GM18873 (cell line): ENCODE results near the gene EFHC2.
"Not testable (repeated sequence)": the region's sequence is repeated elsewhere in the genome, so short reads cannot be mapped to it uniquely, and the experiment has no call there.

Source experiments
- ATAC-seq: cut with Tn5 transposase; IDR thresholded peaks from one replicate; pipeline ENCODE4 v1.9.1; 2021; ENCODE audit warnings: mild to moderate bottlenecking, moderate library complexity, moderate number of reproducible peaks; ENCODE audit not compliant: unreplicated experiment, low FRiP score

EFHC2 gene

DNA sequence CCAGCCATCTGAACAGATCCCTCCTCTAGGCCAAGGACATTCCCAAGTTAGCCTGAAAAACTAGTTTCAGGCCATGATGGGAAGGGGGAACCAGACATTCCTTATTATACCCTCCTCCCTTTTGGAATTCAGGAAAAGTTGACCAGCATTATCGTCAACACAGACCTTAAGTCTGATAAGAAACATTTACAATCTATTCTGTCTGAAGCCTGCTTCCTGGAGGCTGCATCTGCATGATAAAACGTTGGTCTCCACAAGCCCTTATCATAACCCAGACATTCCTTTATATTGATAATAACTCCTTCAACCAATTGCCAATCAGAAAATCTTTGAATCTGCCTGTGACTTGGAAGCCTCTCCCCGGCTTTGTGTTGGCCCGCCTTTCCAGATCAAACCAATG, 44.3 kb downstream of the EFHC2 start:
- no peak for ATAC-seq

DNA sequence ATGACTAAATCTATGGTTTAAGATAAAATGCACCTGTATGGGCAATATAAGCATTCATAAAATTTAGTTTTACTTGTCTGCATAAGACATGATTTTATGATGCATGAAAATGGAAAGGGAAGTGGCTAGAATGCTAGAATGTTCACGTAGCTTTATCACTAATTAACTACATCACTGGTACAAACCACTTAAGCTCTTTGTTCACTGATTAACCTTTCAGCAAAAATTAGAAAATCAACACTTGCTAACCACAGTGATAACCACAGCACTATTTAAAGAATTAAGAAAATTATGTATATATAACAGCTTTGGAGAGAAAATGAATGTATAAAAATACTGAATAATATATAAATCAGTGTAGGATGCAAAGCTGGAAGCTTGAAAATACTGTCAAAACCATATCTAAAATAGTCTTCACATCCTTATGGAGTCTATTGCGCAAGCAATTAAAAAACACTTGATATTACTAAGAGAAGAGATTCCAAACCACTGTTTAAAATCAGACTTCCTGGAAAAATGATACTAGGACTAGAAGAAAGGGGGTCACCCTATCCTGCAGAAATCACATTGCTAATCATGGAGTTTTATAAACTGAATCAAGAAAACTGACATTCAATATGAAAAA, 51.9 kb downstream of the EFHC2 start:
- peak; percentile 50 for ATAC-seq

DNA sequence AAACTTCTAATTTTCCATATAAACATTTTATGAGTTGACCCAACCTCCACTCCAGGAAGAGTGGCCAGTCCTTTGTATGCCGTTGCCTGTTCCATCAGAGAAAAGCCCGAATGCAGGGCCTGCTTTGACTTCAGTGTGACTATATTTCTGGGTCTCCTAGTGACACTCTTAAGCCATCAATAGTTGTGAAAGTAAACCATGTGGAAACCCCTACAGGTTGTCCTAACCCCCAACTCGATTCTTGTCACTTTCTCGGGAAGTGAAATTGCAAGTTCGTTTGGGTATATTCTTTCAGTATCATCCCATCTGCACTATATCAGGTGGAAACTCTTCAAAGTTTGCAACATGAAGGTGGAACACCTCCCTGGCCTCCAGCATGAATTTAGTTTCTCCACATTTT, 52.8 kb downstream of the EFHC2 start:
- no peak for ATAC-seq

DNA sequence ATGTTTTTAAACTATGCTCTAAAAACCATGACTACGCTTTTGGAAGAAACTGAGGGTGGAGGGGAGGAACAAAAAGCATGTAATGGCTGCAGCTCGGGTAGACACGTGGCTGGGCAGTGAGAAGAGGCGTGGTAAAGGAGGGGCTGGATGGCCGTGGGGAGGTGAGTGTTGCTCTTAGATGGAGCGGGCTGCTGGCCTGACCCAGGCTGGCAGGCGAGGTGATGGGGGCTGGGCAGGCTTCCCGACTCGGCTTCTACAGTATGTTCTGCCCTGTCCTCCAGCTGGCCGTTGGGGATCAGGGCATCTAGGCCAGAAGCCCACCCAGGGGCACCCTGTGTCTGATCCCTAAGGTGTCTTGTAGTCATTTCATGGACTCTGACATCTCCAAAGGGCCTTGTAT, 60.7 kb downstream of the EFHC2 start:
- no peak for ATAC-seq

DNA sequence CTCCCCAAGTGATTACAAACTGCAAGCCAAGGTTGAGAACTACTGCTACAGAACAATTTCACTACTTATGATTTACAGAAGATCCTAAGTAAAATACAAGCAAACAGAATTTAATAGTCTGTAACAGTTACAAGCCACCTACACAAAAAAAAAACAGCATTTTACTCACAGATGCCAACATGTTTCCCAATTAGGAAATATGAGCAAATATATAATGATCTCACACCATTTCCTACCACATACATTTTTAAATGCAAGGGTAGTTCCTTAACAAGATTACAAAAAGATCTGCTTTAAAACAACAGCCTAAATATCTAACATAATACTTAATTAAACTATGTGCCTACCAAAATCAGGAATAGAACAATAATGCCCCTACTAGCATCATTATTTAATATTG, 63.4 kb downstream of the EFHC2 start:
- ATAC-seq: no peak

DNA sequence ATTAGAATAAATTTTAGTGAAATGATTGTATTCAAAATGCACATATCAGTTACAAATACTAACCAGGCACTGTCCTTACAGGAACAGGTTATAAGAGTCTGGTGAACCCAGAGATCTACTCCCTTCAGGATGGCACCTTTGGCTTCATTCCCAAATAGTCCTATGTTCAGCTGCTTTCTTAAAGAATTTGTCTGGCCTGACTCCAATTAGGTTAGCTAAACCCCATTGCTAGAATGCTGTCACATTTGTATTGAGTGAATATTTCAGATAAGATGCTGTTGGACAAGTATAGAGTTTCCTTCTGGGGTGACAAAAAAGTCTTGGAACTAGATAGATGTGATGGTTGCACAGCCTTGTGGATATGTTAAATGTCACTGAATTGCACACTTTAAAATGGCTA, 69.4 kb downstream of the EFHC2 start:
- ATAC-seq: no peak

DNA sequence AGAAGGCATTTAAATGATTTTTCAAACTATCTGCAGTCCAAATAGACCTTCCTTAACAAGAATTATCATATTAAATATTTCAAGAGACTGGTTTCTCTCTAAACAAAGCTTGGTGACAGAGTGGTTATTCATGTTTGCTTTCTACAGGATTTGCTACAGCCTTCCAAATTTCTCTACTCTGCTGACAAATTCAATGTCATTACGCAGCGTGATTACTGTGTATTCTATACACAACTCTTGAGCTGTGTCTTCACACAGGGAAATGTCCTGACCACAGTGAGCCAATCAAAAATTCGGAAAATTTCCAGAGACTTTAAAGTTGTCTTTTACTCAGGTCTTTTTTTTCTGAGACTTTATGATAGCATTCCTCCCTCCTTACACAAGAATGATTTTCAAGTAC, 75.6 kb downstream of the EFHC2 start:
- ATAC-seq: no peak

DNA sequence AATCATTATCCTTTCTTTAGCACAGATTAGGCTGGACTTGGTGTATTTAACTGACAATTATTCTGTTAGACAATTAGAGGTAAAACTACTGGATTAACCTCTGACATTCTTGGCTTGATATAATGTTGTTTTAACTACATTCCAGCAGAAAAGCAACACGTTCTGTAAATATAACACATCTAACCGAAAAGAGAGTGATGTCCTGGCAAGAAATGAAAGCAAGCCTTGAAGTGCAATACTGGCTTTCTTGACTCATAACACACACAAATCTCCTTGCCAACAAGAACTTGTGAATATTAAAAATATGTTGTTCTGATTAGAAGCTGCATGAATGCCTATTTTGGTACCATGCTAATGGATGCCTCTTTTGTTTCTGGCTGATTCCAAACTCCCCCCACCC, 76.4 kb downstream of the EFHC2 start:
- no peak for ATAC-seq

DNA sequence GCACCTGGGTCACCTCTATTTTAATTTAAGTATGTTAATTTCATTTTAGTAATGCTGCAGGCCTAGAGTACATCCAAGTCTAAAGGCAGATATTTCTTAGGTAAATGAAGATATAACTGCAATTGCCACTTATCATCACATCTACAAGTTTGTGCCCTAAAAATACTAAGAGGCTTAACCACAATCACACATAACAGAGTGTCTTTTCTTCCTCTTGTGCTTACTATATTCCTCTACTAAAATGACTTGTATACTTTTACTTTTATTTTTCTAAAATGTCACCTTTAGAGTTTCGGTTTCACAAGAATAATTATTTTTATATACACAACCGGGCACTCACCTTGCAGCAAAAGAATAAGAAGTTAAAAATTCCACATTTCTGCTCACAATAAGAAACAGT, 77.9 kb downstream of the EFHC2 start:
- ATAC-seq: no peak

DNA sequence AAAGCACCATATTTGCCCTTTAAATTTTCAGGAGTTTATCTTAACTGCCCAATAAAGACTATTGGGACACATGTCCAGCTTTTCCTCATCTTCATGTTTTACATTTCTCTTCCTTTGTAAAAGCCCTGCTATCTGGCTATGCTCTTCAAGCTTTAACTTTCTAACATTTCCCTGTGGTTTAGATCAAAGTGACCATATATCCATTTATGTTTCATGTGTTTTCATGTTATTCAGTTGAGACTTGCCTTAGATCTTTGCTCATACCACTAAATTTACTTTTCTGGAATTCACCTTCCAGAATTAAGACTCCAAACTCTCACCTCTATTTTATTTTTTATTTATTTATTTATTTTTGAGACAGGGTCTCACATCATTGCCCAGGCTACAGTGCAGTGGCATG, 78.5 kb downstream of the EFHC2 start:
- ATAC-seq: no peak

DNA sequence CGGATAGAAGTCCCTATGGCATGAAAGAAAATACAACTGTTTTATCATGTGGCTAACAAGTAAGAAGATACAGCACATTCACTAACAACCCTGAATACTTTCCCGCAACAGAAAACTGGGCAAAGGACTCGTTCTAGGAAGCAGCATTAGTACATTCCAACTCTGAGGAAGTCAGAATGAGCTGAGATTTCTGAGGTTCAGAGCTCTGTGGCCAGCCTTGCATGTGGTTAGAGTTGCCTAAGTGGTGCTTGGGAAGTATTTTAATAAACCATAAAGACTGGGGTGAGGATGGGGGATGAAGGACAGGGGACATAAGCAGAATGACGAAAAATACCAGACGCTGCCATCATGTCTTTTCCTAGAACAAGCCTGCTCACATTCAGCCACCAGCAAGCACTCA, 82.2 kb downstream of the EFHC2 start:
- no peak for ATAC-seq

DNA sequence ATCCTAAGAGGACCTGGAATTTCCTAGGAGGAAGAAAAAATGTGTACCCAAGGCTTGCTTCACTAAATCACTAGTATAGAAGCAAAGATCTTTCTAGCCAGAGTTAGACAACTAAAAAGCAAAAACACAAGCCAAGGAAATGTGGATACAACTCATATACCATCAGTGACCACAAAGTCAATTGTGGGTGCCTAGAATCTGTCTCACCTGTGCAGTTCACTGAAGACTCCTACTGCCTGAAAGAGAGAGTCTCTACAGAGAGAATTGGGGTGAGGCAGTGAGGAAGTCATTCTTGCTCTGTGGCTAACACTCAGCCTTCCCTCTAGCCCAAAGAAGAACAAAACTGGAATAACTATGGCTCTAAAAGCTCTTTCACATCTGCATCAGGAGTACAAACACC, 82.9 kb downstream of the EFHC2 start:
- ATAC-seq: no peak

DNA sequence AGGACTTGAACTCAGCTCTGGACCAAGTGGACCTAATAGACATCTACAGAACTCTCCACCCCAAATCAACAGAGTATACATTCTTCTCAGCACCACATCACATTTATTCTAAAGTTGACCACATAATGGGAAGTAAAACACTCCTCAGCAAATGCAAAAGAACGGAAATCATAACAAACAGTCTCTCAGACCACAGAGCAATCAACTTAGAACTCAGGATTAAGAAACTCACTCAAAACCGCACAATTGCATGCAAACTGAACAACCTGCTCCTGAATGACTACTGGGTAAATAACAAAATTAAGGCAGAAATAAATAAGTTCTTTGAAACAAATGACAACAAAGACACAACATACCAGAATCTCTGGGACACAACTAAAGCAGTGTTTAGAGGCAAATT, 87.7 kb downstream of the EFHC2 start:
- ATAC-seq: not testable (repeated sequence)

DNA sequence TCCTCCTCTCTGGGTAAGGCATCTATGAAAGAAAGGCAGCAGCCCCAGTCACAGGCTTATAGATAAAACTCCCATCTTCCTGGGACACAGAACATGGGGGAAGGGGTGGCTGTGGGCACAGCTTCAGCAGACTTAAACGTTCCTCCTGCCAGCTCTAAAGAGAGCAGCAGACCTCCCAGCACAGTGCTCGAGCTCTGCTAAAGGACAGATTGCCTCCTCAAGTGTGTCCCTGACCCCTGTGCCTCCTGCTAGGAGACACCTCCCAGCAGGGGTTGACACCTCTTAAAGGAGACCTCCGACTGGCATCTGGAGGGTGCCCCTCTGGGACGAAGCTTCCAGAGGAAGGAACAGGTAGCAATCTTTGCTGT, 89.9 kb downstream of the EFHC2 start:
- no peak for ATAC-seq

DNA sequence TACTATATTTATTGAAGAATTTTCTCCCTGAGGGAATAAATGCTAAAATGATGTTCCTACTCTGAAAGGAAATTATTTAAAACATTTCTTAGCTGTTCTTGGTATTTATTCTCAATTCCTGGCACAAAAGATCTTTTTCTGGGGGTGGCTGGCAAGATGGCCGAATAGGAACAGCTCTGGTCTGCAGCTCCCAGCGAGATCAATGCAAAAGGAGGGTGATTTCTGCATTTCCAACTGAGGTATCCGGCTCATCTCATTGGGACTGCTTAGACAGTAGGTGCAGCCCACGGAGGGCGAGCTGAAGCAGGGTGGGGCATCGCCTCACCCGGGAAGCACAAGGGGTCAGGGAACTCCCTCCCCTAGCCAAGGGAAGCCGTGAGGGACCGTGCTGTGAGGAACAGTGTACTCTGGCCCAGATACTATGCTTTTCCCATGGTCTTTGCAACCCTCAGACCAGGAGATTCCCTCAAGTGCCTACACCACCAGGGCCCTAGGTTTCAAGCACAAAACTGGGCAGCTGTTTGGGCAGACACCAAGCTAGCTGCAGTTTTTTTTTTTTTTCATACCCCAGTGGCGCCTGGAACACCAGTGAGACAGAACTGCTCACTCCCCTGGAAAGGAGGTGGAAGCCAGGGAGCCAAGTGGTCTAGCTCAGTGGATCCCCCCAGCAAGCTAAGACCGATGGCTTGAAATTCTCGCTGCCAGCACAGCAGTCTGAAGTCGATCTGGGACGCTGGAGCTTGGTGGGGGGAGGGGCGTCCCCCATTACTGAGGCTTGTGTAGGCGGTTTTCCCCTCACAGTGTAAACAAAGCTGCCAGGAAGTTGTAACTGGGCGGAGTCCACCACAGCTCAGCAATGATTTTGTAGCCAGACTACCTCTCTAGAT, 90.5 kb downstream of the EFHC2 start:
- ATAC-seq: peak; percentile 90

DNA sequence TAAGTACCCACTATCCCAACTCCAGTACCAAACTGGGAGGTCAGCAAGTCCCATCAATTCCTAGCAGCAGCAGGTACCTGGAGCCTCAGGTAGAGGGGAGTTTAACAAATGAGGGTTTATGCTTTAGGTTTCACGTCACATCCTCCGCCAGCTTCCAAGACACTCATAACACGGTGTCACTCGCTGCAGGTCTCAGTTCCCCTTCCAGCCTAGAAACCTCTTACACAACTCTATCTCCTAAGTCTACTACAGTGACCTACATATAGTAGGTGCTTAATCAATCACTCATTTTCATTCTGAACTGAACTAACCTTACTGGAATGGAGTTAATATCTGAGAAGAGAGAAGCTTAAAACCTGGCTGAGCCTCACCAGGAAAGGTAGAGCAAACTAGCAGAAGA, 96.0 kb downstream of the EFHC2 start:
- ATAC-seq: no peak

DNA sequence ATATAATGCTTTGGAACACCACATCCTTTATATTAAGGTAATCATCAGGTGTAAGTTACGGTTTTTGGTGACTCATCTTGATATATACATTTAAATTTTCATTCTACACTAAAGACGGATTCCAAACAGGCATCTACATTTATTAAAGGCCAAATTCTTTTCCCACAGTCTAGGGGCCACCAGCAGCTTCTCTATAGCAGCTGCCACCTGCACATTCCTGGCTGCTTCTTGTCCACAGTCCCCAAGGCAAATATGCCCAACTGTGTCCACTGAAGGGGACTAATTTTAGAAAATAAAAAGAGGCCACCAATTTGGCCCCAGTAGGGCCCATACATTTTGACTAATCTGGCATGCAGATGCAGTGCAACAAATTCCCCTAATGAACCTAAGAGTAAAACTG, 96.6 kb downstream of the EFHC2 start:
- no peak for ATAC-seq

DNA sequence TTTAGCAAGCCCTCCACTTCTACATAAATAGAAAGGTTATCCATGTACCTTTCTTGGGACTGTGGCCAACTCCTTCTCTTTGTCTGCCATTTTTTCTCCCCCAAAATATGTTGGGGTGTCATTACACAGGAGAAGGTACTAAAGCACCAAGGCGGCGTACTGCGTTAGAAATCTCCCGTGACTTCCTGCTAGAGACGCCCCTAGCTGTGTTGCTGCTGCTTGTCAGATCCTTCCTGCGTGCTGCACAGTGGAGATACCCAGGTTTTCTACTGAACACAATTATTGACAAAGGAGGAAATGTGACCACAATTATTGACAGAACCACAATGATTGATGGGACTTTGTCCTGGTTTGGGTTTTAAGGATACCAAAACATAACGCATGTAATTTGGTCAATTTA, 97.7 kb downstream of the EFHC2 start:
- no peak for ATAC-seq

DNA sequence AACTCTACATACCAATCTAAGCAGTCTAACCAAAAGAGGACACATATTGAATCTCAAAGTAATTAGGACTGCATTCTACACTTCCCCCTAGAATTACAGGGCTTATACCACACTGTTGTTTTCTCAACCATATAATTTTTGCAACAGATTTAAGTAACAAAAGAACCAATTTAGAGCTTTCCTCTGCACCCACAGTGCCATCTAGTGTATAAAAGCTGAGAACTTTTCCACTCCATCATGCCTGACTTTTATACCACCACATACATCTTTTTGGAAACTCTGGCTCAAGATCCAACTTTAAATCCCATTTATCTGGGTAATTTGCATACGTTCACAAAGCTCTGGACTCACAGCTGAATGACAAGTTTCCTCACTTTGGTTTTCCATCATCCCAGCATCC, 99.5 kb downstream of the EFHC2 start:
- ATAC-seq: no peak

DNA sequence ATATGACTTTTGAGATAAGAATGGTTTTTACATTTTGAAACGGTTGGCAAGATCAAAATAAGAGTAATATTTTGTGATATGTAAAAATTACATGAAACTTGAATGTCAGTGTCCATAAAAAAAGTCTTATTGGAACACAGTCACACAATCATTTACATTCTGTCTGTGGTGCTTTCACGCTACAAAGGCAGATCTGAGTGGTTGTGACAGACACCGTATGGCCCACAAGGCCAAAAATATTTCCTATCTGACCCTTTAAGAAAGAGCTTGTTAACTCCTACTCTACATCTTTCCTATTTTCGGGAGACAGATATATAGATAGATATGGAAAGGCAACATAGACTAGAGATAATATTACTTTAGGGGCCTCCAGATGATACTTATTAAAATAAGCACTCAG, 101.9 kb downstream of the EFHC2 start:
- no peak for ATAC-seq

DNA sequence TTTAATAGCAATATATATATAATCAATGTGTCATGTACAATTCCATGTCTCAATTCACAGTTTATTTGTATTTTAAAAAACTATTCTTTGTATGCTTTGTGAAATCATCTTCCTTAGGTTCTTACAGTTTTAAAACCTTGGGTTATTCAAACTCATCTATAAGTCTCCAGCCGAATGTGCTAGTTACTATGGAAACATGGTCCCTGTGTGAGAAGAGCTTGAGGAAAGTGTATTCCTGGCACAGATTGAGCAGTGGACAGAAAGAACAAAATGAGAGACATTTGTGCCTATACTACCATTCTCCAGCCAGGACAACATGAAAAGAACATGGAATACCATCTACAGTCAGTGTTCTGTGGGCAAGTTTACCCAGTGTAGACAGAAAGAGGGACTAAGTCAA, 103.4 kb downstream of the EFHC2 start:
- ATAC-seq: no peak

DNA sequence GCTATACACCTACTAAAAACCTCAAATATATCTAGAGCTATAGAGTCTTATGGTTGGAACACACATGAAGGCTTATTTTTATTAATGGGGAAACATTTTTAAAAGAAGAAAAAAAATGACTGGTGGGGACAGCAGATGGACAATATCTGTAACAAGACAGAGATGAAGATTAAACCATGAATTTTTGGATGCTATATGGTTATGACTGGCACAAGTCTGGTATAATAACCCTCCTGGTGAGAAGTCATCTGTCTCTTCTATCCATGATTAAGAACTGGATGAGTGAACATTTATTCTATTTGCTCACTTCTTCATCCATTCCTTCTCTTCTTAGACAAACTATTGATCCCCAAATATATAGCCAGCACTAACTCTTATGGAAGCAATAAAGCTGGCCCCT, 104.4 kb downstream of the EFHC2 start:
- no peak for ATAC-seq
